ENCODE data around the gene C11orf68. TPM values are rescaled to one million over a fixed set of nuclear protein-coding genes. Genes with fewer than 3 reads are reported as not detected.

C11orf68 gene
- polyA plus RNA-seq, 3 donors, result 21.8 to 31.5 (median 22.8) TPM

DNA sequence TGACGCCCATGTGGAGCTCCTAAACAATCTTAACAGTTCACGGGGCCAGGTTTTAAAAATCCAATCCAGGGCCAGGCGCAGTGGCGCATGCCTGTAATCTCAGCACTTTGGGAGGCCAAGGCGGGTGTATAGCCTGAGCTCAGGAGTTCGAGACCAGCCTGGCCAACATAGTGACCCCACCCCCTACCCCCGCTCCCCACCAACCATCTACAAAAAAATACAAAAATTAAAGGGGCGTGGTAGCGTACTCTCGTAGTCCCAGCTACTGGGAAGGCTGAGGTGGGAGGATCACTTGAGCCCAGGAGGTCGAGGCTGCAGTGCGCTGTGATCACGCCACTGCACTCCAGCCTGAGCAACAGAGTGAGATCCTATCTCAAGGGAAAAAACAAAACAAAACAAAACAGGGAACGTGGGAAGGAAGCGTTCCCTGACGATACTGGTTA, 42.0 kb upstream of the C11orf68 start:
- Mint-ChIP-seq H3K36me3 (peaks cover 26 to 28% of the 10 kb centered on the region in 2 donors), H3K27ac (peak overlapping the region; percentile 95 to 99 (median 97)), H3K4me3 (peak overlapping the region; percentile 91 to 95), H3K9me3 (peaks cover 0 to 2% (median 0%) of the 10 kb centered on the region in 7 donors), H3K27me3 (ENCODE audit: low read depth in 3 of 3) (peaks cover 0 to 2% (median 2%) of the 10 kb centered on the region in 3 donors), H3K4me1 (peaks cover 31% of the 10 kb centered on the region)
- H3K9ac ChIP-seq (ENCODE audit: insufficient read depth, low read length, poor library complexity, severe bottlenecking), result peak overlapping the region; percentile 94
- WGBS (ENCODE audit: insufficient coverage), result 68% methylated on average over 7 of the region's 16 CpGs
- peaks cover 20 to 25% of the 10 kb centered on the region in 2 donors for H3K36me3 ChIP-seq (replicated peaks in 1 of 2; ENCODE audit: control insufficient read depth in 1 of 2, insufficient read depth in 2 of 2, low read length in 2 of 2)
- no peaks in the 10 kb centered on the region for H3K9me3 ChIP-seq (replicated peaks in 1 of 2; ENCODE audit: control insufficient read depth in 1 of 2, insufficient read depth in 1 of 2, low read length in 2 of 2)
- H3K27ac ChIP-seq (ENCODE audit: low read depth in 1 of 2, low read length in 2 of 2), result peak overlapping the region; percentile 80 to 92
- TF ChIP-seq, protein P1, sequence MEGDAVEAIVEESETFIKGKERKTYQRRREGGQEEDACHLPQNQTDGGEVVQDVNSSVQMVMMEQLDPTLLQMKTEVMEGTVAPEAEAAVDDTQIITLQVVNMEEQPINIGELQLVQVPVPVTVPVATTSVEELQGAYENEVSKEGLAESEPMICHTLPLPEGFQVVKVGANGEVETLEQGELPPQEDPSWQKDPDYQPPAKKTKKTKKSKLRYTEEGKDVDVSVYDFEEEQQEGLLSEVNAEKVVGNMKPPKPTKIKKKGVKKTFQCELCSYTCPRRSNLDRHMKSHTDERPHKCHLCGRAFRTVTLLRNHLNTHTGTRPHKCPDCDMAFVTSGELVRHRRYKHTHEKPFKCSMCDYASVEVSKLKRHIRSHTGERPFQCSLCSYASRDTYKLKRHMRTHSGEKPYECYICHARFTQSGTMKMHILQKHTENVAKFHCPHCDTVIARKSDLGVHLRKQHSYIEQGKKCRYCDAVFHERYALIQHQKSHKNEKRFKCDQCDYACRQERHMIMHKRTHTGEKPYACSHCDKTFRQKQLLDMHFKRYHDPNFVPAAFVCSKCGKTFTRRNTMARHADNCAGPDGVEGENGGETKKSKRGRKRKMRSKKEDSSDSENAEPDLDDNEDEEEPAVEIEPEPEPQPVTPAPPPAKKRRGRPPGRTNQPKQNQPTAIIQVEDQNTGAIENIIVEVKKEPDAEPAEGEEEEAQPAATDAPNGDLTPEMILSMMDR (IDR thresholded peaks at IDR 0.05), result no peak
- H3K79me2 ChIP-seq (ENCODE audit: insufficient read depth, low read length), result peaks cover 35% of the 10 kb centered on the region
- no peak for DNase-seq
- peak overlapping the region; percentile 90 for H2AFZ ChIP-seq (ENCODE audit: insufficient read depth, low read depth, low read length, poor library complexity, severe bottlenecking)
- H3K27me3 ChIP-seq (ENCODE audit: control insufficient read depth in 2 of 2, insufficient read depth in 2 of 2, low read length in 2 of 2), result no peaks in the 10 kb centered on the region
- peak overlapping the region; percentile 74 to 97 (median 87) for H3K4me3 ChIP-seq (replicated peaks in 1 of 3; ENCODE audit: low read depth in 2 of 3, low read length in 3 of 3)
- intact Hi-C loops (cut with micrococcal nuclease), result loop anchor here (1.0 to 5.0 kb wide), 4 partner anchors 39 to 72 kb away; partner anchors contain the start of genes BANF1 (in 1 of the 2), C11orf68 (in 1 of the 2), DRAP1 (in 1 of the 2) and EIF1AD (in 1 of the 2)
- peaks cover 10% of the 10 kb centered on the region for H4K20me1 ChIP-seq (ENCODE audit: insufficient read depth, low read length)
- H3K4me2 ChIP-seq (replicated peaks; ENCODE audit: extremely low read depth, low read length, poor library complexity, severe bottlenecking), result peak overlapping the region; percentile 72
- peaks cover 18 to 31% of the 10 kb centered on the region in 2 donors for H3K4me1 ChIP-seq (ENCODE audit: control insufficient read depth in 1 of 2, insufficient read depth in 2 of 2, low read length in 2 of 2)

- Mint-ChIP-seq H3K9me3 (peaks cover 0 to 2% (median 0%) of the 10 kb centered on the region in 7 donors), H3K36me3 (peaks cover 7 to 9% of the 10 kb centered on the region in 2 donors), H3K4me1 (peaks cover 31% of the 10 kb centered on the region), H3K27me3 (ENCODE audit: low read depth in 3 of 3) (peaks cover 2 to 4% (median 3%) of the 10 kb centered on the region in 3 donors), H3K4me3 (no peak overlapping the region), H3K27ac (peak overlapping the region in 1 of 7 donors; percentile 57)
- DNase-seq, result no peak
- H3K4me1 ChIP-seq (ENCODE audit: control insufficient read depth in 1 of 2, insufficient read depth in 2 of 2, low read length in 2 of 2), result peaks cover 18 to 31% of the 10 kb centered on the region in 2 donors
- H4K20me1 ChIP-seq (ENCODE audit: insufficient read depth, low read length), result no peaks in the 10 kb centered on the region
- H3K27me3 ChIP-seq (ENCODE audit: control insufficient read depth in 2 of 2, insufficient read depth in 2 of 2, low read length in 2 of 2), result no peaks in the 10 kb centered on the region
- 96% methylated on average over 13 of the region's 17 CpGs for WGBS (ENCODE audit: insufficient coverage)
- peaks cover 24% of the 10 kb centered on the region for H3K79me2 ChIP-seq (ENCODE audit: insufficient read depth, low read length)
- H2AFZ ChIP-seq (ENCODE audit: insufficient read depth, low read depth, low read length, poor library complexity, severe bottlenecking), result no peak overlapping the region
- H3K9ac ChIP-seq (ENCODE audit: insufficient read depth, low read length, poor library complexity, severe bottlenecking), result no peak overlapping the region
- TF ChIP-seq, protein P1 (IDR thresholded peaks at IDR 0.05), result no peak
- H3K4me3 ChIP-seq (replicated peaks in 1 of 3; ENCODE audit: low read depth in 2 of 3, low read length in 3 of 3), result no peak overlapping the region
- intact Hi-C loops (cut with micrococcal nuclease), result no loop called here
- H3K4me2 ChIP-seq (replicated peaks; ENCODE audit: extremely low read depth, low read length, poor library complexity, severe bottlenecking), result no peak overlapping the region
- no peak overlapping the region for H3K27ac ChIP-seq (ENCODE audit: low read depth in 1 of 2, low read length in 2 of 2)
- no peaks in the 10 kb centered on the region for H3K9me3 ChIP-seq (replicated peaks in 1 of 2; ENCODE audit: control insufficient read depth in 1 of 2, insufficient read depth in 1 of 2, low read length in 2 of 2)
- H3K36me3 ChIP-seq (replicated peaks in 1 of 2; ENCODE audit: control insufficient read depth in 1 of 2, insufficient read depth in 2 of 2, low read length in 2 of 2), result peaks cover under 1 to 6% of the 10 kb centered on the region in 2 donors
These were observed 40.0 kb upstream of the C11orf68 start for GRCh38 chr11:65958774-65959420.

All from CD14-positive monocyte (primary cell).